Adrenal gland (tissue), 12 donors: ENCODE results near the gene TMEM256. TPM values are rescaled to one million over a fixed set of nuclear protein-coding genes. Genes with fewer than 3 reads are reported as not detected.

Source experiments
- DNase-seq, 7 donors: peaks; one replicate each; pipeline ENCODE4 v3.0.0-alpha.2; 2019 to 2020
- H3K27ac ChIP-seq, 5 donors: fragments of 200-600 bp; sonication (generic) in 4 of 5; 1 replicate in 3 of 5; 2 replicates in 2 of 5; pipeline versions ENCODE4 v1.5.1 to v1.8.0; 2016 to 2020; ENCODE audit warnings: mild to moderate bottlenecking in 1 of 5
- H3K27me3 ChIP-seq: fragments of 200-600 bp; 2 replicates; pipeline ENCODE4 v1.8.0; 2021
- H3K36me3 ChIP-seq, 2 donors: fragments of 200-600 bp; replicated peaks in 1 of 2; 1 replicate in 1 of 2; 2 replicates in 1 of 2; pipeline versions ENCODE4 v1.5.1 to v1.8.0; 2018 to 2022
- H3K4me1 ChIP-seq, 2 donors: fragments of 200-600 bp; replicated peaks in 1 of 2; 1 replicate in 1 of 2; 2 replicates in 1 of 2; pipeline versions ENCODE4 v1.5.1 to v1.8.0; 2018 to 2021
- H3K4me3 ChIP-seq, 4 donors: fragments of 200-600 bp; sonication (generic) in 3 of 4; one replicate each; pipeline ENCODE4 v1.5.1; 2016 to 2018
- H3K9me3 ChIP-seq, 3 donors: fragments of 200-600 bp; sonication (generic) in 1 of 3; replicated peaks in 1 of 3; 1 replicate in 2 of 3; 2 replicates in 1 of 3; pipeline versions ENCODE4 v1.5.1 to v1.8.0; 2016 to 2021
- CTCF ChIP-seq, 6 experiments: fragments of 450-650 bp in 4 of 6; fragments of 200-600 bp in 2 of 6; sonication (generic) in 1 of 6; IDR thresholded peaks; 1 replicate in 5 of 6; 2 replicates in 1 of 6; pipeline versions ENCODE4 v1.5.1 to v1.8.0; 2016 to 2021; ENCODE audit warnings: antibody characterized with exemption in 6 of 6, mild to moderate bottlenecking in 2 of 6, moderate library complexity in 1 of 6
- POLR2A ChIP-seq, 2 donors: fragments of 450-650 bp; IDR thresholded peaks; one replicate each; pipeline ENCODE4 v1.6.1; 2017; ENCODE audit warnings: antibody characterized with exemption in 2 of 2, mild to moderate bottlenecking in 2 of 2, moderate library complexity in 1 of 2
- WGBS, 4 donors: extraction: QIAGEN DNeasy Blood & Tissue Kit in 2 of 4; methylation state at CpG; one replicate each; pipeline versions ENCODE4 v1.1.5 to v1.1.7; 2013 to 2017; 5-methylcytosine and 5-hydroxymethylcytosine counted together
- intact Hi-C, 2 donors: fragments of 100-400 bp; cut with DNase I; formaldehyde crosslinking; loops; one replicate each; pipeline versions ENCODE4 v1.14.1 to v1.15.0; 2022 to 2023
- polyA plus RNA-seq, 3 donors: library from polyadenylated mRNA; stranded (reverse); fragments of 200-250 nt in 2 of 3; fragments of 350-450 nt in 1 of 3; fragmentation: Illumina TruSeq in 1 of 3; extraction: RNeasy Lipid Tissue Mini Kit (QIAGEN cat#74804) in 1 of 3; gene quantifications; one replicate each; pipeline ENCODE4 v1.2.3, GENCODE V29; 2013 to 2014
- total RNA-seq, 9 donors: library from RNA; depleted of rRNA in 4 of 9; stranded (reverse); fragments of >200 nt in 4 of 9; fragments of 120-200 nt in 1 of 9; fragmentation: NEBNext Ultra II Directional in 1 of 9; extraction: Animal tissue kit (Norgen Biotek cat#: 25700) in 1 of 9; gene quantifications; one replicate each; pipeline versions ENCODE4 v1.1.0 to v1.2.4, GENCODE V29; 2013 to 2023
- donor health status: healthy with polysubstance abuse.
- donor health status: Bipolar disorder and iron deficiency.
- donor health status: DM: yes; HTN: yes; CAD: no.
- donor health status: DM: no; HTN: no; CAD: no.
- donor health status: DM: no; HTN: no; CAD: no.
- donor health status: DM: yes; HTN: yes; CAD: no.

Gene TMEM256
- total and polyA plus RNA-seq, 12 donors = 48.5 to 334 (median 93.2) TPM

DNA sequence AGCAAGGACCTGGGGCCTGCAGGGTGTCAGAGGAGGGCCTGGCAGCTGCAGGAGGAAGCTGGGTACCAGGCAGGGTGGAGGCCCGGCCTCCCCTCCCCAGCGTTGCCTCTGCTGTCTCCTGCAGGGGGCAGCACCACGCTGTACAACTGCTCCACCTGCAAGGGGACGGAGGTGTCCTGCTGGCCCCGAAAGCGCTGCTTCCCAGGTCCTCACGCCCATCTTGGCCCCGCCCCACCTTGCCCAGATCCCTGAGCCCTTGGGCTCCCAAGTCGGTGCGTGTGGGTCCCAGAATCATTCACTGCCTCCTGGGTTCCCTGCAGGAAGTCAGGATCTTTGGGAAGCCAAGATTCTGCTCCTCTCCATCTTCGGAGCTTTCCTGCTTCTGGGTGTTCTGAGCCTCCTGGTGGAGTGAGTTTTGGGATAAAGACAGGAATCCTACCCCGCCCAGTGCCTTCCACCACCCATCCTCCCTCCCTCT, 47.8 kb downstream of the TMEM256 start:
- Histone ChIP-seq H3K27ac (no peak overlapping the region), H3K4me1 (peaks cover 7 to 9% of the 10 kb centered on the region in 2 donors)
- DNase-seq = peak; percentile 70 to 87 (median 82)

GRCh38 chr17:7355573-7355972, 48.3 kb downstream of the TMEM256 start:
- peak in 1 of 7 donors; percentile 19 for DNase-seq
- TF ChIP-seq POLR2A (IDR thresholded peaks at IDR 0.05) = no peak
- no peak for TF ChIP-seq CTCF (IDR thresholded peaks at IDR 0.05)
- H3K36me3 ChIP-seq = no peaks in the 10 kb centered on the region
- H3K9me3 ChIP-seq = no peaks in the 10 kb centered on the region
- WGBS, 4 donors = 75 to 79% (median 77%) methylated on average over 7 to 8 of the region's 8 CpGs
- H3K4me1 ChIP-seq = peaks cover 7 to 15% of the 10 kb centered on the region in 2 donors
- no peaks in the 10 kb centered on the region for H3K27me3 ChIP-seq
- intact Hi-C loops = loop anchor here (5.0 to 10.0 kb wide), 3 partner anchors 77 to 209 kb away; partner anchors contain the start of genes SENP3 (in 1 of the 2) and TNFSF13 (in 1 of the 2)
- no peak overlapping the region for H3K27ac ChIP-seq
- H3K4me3 ChIP-seq = no peak overlapping the region

More for the DNA sequence above, 47.8 kb downstream of the TMEM256 start:
- intact Hi-C loops = loop anchor here (2.0 to 10.0 kb wide), 4 partner anchors 76 to 209 kb away; partner anchors contain the start of genes SENP3 (in 1 of the 2), TMEM102 (in 1 of the 2) and TNFSF13 (in 1 of the 2)
- 9 to 50% (median 12%) methylated on average over 1 to 12 of the region's 12 CpGs for WGBS, 4 donors
- H3K4me3 ChIP-seq = no peak overlapping the region
- no peaks in the 10 kb centered on the region for H3K9me3 ChIP-seq
- no peak for TF ChIP-seq POLR2A (IDR thresholded peaks at IDR 0.05)
- TF ChIP-seq CTCF (IDR thresholded peaks at IDR 0.05) = peak; percentile 82 to 94 (median 86)
- H3K36me3 ChIP-seq = no peaks in the 10 kb centered on the region
- no peaks in the 10 kb centered on the region for H3K27me3 ChIP-seq

- 65 to 100% (median 71%) methylated on average over 1 to 10 of the region's 10 CpGs for WGBS, 4 donors
- intact Hi-C loops = loop anchor here (5.0 to 10.0 kb wide), 3 partner anchors 77 to 210 kb away; partner anchors contain the start of genes SENP3 (in 1 of the 2) and TNFSF13 (in 1 of the 2)
- H3K27ac ChIP-seq = no peak within 1 kb of the TSS
Measured at GRCh38 chr17:7355053-7355452, 48.8 kb downstream of the TMEM256 start, which contains the start of gene TMEM95. TMEM95 (plus strand) TSS chr17:7355156; CDS start chr17:7355205, 49 bp downstream.

More at GRCh38 chr17:7355053-7355452, 48.8 kb downstream of the TMEM256 start, which contains the start of gene TMEM95:
- Histone ChIP-seq H3K4me3 (no peak within 1 kb of the TSS), H3K4me1 (peaks cover 11 to 19% of the 10 kb centered on the region in 2 donors), H3K27me3 (no peaks in the 10 kb centered on the region), H3K9me3 (no peaks in the 10 kb centered on the region), H3K36me3 (no peaks in the 10 kb centered on the region)
- peak in 3 of 7 donors; percentile 30 to 48 (median 35) for DNase-seq
- TF ChIP-seq POLR2A (IDR thresholded peaks at IDR 0.05) (no peak), CTCF (IDR thresholded peaks at IDR 0.05) (no peak)
